IPS-NIHi11 (cell line): Measurements from ENCODE around the gene TMEM95.

Experiments used
- DNase-seq: peaks from one replicate; pipeline ENCODE4 v3.0.0; 2012; ENCODE audit warnings: mixed read lengths, low spot score

The TMEM95 gene

GRCh38 chr17:7379134-7379533, 24.2 kb downstream of the TMEM95 start:
- DNase-seq, result no peak

GRCh38 chr17:7380321-7380720, 25.4 kb downstream of the TMEM95 start:
- DNase-seq, result no peak

- peak; percentile 81 for DNase-seq
Observed at GRCh38 chr17:7380855-7381683, 26.1 kb downstream of the TMEM95 start, which contains the start of gene TNK1. Gene TNK1 (plus strand): TSS chr17:7381089. CDS start chr17:7382927, 1,838 bp downstream.

DNA sequence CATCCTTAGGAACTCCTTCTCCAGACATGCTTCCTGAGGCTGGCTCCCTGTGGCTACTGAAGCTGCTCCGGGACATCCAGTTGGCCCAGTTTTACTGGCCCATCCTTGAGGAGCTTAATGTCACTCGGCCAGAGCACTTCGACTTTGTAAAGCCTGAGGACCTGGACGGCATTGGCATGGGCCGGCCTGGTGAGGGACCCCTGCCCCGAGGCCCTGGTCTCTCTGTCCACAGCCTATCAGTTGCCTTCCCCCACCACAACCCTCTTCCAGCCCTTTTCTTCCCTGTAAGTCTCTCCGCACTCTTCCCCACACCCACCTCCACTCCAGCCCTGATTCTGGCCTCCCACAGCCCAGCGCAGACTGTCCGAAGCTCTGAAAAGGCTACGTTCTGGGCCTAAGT, 27.9 kb downstream of the TMEM95 start:
- no peak for DNase-seq

GRCh38 chr17:7383371-7383741, 28.4 kb downstream of the TMEM95 start:
- no peak for DNase-seq

GRCh38 chr17:7383742-7384488, 29.0 kb downstream of the TMEM95 start:
- peak; percentile 97 for DNase-seq

DNA sequence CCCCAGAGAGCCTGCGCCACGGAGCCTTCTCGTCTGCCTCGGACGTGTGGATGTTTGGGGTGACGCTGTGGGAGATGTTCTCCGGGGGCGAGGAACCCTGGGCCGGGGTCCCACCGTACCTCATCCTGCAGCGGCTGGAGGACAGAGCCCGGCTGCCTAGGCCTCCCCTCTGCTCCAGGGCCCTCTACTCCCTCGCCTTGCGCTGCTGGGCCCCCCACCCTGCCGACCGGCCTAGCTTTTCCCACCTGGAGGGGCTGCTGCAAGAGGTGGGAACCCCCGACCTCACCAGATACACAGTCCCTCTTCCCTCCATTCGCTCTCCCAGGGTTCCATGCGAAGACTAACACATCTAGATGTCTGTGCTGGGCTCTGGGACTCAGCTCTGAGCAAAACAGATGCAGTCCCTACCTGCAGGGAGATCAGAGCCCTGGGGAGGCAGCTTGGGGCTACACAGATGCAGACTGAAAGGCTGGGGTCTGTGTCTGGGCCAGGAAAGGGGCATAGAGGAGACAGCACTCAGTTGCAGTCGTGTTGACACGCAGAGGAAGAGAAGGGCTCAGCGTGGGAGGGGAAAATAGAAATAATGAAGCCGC, 29.6 kb downstream of the TMEM95 start:
- DNase-seq, result no peak

- DNase-seq, result no peak
Observed at GRCh38 chr17:7388856-7389255, 33.9 kb downstream of the TMEM95 start.

DNA sequence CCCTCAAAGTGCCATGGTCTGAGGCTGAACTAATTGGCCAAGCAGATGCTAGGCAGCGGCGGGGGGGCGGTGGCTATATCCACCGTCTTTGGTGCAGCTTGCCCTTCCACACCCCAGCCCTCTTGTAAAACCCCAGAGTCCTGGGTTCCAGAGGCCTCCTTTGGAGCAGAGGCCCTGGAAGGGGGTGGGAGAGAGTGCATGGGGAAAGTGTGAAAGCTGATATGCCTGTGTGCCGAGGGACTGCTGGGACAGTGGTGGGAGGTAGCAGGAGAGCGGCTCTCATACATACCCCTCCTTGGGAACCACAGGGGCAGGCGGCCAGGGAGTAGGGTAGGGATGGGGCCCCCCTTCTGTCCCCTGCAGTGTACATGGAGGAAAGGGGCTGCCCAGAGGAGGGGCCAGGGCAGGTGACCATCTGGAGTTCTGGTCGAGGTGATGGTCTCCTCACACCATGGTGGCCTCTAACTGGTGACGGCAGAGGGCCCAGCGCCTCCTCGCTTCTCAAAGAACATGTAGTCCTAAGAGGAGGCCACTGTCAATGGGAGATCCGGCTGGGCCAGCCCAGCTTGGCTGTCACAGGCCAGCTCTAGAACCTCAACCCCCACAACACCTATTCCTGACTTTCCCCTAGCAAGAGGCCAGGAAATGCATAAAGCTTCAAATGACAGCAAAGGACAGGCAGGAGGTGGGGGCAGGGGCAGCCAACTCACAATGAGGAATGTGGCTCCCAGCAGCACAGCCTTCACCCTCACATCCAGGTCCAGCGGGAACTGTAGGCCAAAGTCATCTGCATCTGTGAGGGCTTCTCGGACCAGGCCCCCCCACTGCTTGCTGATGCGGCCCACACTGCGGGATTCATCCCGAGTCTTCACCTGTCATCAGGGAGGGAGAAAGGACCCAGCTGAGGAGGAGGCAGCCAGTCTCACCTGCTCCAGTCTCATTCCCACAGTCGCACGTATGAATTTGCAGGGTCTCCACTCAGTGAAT, 35.3 kb downstream of the TMEM95 start:
- DNase-seq, result no peak

DNA sequence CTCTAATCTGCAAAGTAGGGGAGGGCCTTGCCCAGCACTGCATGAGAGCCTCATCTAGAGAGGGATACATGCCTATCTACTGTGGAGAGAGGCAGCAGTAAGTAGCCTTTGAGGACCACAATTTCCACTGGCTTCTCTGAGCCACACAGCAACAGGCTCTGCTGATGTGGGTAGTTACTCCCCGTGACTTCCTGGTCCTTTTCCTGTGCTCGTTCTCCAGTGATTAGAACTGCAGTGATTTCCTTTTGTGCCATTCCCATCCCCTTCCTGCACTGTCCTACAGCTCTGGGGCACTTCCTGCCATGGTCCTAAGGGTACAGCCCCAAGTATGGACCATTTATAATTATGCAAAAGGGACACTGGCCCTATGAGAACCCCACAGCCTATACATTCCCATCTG, 36.4 kb downstream of the TMEM95 start:
- DNase-seq, result no peak

GRCh38 chr17:7392696-7393612, 38.0 kb downstream of the TMEM95 start:
- DNase-seq, result no peak

- DNase-seq, result peak; percentile 86
Observed at GRCh38 chr17:7393613-7394451, 38.9 kb downstream of the TMEM95 start.

DNA sequence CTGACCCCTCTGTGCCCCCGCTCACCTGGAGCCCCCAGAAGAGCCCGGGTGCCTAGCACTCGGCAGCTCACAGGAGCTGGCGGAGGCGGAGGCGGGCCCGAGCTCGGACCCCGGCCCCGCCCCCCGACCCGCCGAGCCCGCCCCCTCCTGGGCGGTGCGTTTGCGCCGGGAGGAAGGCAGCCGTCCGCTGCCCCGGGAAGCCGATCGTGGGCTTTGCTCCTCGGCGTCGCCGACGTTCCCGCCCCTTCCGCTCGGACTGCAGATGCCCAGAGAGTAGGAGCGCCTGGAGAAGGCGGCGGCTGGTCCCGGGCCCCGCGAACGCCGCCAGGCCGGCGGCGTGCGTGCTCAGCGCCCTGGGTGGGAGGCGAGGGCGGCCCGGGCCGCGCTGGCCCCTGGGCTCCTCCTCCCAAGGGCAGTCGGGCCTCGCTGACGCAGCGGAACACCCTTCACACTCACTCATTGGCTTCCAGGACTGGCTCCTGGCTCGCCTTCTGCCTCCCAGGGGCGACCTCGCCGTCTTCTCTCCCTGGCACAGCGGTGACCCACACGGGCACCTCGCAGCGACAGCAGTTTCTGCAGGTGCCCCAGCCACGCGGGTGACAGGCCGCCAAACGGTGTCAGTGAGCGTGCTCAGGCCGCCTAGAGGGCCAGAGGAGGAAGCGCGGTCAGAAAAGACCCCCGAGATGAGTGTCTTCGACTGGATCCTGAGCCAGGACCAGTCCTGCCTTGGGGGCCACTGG, 39.7 kb downstream of the TMEM95 start, which contains the start of gene PLSCR3:
PLSCR3 (minus strand) TSS at position 74 of the 740 bp plus-strand sequence. CDS start 415 bp downstream, outside the sequence.
- peak; percentile 97 for DNase-seq

DNA sequence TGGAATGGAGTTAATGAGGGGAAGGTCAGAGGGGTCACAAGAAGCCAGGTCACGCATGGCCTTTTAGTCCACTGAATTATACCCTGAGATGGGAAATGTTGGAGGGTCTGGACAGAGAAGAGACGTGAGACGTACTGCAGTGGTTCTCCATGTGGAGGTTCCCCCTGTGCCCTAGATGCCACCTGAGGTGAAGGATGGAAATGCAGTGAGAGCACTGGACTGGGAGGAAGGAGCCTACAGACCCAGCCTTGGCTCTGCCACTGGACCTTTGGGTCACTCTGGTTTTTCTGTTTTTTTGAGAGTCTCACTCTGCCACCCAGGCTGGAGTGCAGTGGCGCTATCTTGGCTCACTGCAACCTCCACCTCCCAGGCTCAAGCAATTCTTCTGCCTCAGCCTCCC, 41.2 kb downstream of the TMEM95 start:
- no peak for DNase-seq

GRCh38 chr17:7398612-7399011, 43.7 kb downstream of the TMEM95 start:
- no peak for DNase-seq

DNA sequence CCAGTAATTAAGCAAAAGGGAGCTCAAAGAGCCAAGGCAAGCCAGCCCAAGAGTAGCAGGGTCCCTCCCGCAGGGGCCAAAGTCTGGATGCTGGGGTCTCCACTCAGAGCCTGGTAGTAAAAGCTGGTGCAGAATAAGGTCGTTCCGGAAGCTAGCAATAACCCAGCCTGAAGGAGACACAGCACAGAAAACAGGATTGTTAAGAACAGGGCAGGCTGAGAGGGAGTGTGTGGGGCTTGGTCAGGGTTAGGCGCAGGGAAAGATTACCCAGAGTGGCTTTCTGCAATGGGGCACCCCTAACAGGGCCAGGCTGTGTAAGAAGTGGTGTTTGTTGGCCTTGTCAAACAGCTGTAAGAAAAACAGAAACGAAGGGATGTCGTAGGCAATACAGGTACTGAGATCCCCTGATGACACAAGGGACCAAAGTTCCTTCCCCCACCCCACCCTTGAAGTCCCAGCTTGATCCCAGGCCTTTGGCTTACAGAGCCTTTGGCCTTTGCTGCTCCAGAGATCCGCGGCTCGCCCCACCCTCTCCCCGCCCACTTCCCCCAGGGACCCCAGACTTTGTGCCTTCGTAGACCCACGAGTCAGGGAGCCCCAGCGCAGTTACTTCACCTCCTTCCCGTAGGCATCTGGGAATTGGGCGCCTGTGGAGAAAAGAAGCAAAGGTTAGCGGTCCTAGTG, 48.2 kb downstream of the TMEM95 start:
- no peak for DNase-seq

GRCh38 chr17:7403727-7403976, 48.7 kb downstream of the TMEM95 start:
- DNase-seq, result peak; percentile 80

- DNase-seq, result peak; percentile 88
Observed at GRCh38 chr17:7403977-7404736, 49.2 kb downstream of the TMEM95 start, which contains the start of gene TMEM256. Gene TMEM256 (minus strand): TSS chr17:7404097. CDS start chr17:7404084, 13 bp downstream.
